22Rv1 (cell line): ENCODE results near the gene SLC15A5.

Source experiments
- CTCF ChIP-seq: fragments of 450-650 bp; IDR thresholded peaks from 2 replicates; pipeline ENCODE4 v1.5.1; 2017; ENCODE audit warnings: mild to moderate bottlenecking
- ZFX ChIP-seq: fragments of 450-650 bp; IDR thresholded peaks from 2 replicates; pipeline ENCODE4 v1.6.1; 2017; ENCODE audit warnings: antibody characterized with exemption, borderline replicate concordance

- no peak for TF ChIP-seq CTCF
- TF ChIP-seq ZFX: no peak
These were observed 33.7 kb downstream of the SLC15A5 start for GRCh38 chr12:16243487-16244412.
